MV-4-11 (cell line): ENCODE measurements around the gene RABL2A.
A peak's percentile ranks its signal among the peaks of the same experiment; 100 is the strongest.
"Not testable (repeated sequence)": the region's sequence is repeated elsewhere in the genome, so short reads cannot be mapped to it uniquely, and the experiment has no call there.

ENCODE experiments used
- DNase-seq: peaks from one replicate; lab custom pipeline; 2025; lab: John Stamatoyannopoulos, UW

Gene RABL2A

DNA sequence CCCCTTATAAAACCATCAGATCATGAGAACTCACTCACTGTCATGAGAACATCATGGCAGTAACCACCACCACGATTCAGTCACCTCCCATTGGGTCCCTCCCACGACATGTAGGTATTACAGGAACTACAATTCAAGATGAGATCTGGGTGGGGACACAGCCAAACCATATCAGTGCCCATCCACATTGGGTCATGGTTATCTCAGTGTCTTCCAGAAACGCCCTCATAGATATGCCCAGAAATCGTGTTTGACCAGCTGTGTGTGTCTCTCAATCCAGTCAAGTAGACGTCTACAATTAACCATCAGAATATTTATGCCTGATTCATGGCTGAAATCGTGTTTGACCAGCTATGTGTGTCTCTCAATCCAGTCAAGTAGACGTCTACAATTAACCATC, 17.2 kb upstream of the RABL2A start:
- DNase-seq, result not testable (repeated sequence)

DNA sequence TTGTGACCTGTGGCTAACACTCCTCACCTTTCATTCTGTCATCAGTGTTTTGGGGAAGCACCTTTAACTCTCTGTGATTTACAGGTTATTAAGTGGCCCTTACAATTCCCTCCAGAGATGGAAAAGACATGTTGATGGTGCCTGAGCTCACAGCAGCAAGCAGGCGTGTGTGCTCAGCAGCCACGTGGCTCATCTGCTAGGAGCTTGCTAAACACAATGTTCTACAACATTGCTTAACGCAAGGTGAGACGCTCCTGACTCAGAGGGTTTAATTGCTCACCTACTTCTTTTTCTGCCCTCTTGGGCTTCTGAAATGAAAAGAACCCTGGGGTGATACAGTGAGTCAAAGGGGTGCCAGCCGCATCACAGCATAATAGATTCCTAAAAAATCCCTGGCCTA, 6.1 kb upstream of the RABL2A start:
- not testable (repeated sequence) for DNase-seq

DNA sequence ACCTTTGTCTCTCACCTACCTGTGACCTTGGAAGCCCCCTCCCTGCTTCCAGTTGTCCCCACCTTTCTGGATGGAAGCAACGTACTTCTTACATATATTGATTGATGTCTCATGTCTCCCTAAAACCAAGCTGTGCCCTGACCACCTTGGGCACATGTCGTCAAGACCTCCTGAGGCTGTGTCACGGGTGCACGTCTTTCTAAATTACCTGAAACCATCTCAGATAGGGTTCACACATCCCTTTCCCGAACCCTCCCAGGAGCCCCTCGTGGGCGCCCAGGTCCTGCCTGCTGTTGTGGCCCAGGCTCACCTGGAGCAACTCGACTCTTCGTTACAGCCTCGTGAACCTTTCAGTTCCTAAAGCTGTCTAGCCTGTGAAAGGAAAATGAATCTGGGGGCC, 1.2 kb upstream of the RABL2A start:
- DNase-seq, result not testable (repeated sequence)

DNA sequence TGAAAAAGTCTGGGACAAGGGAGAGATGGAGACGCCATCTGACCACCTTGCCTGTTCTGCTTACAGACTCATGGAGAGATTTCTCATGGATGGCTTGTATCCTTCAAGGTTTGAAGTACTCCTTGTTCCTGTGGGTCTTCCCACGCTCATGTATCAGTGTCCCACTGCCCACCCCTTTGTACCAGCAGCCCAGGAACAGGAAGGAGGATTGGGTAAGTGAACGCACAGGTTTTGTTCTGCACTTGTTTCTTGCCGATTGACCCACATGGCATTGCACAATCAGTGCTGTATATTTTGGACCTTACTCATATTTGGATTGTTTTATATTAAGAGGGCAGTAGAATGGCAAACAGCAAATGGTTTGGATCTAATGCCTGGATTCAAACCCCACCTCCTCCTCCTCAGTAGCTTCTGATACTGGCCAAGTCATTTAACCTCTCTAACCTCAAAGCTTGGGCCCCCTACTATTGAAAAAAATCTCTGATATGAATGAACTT, 5.8 kb downstream of the RABL2A start:
- not testable (repeated sequence) for DNase-seq

DNA sequence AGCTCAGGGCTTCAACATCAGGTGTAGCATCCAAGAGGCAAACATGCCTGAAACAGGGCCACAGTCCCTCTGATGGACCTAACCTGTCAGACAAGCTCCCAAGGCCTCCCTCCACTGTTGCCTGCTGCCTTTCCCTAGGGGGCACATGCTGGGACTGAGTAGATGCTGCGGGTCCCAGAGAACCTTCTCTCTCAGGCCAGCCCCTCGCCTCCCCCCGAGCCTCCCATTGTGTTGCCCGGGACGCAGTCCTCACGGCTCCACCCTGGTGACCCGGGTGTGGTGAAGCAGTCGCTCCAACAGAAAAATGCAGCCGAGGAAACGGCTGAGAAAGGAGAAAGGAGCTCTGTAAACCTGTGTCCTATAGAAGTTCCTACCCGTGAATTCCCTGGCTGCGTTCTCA, 8.3 kb downstream of the RABL2A start:
- not testable (repeated sequence) for DNase-seq

DNA sequence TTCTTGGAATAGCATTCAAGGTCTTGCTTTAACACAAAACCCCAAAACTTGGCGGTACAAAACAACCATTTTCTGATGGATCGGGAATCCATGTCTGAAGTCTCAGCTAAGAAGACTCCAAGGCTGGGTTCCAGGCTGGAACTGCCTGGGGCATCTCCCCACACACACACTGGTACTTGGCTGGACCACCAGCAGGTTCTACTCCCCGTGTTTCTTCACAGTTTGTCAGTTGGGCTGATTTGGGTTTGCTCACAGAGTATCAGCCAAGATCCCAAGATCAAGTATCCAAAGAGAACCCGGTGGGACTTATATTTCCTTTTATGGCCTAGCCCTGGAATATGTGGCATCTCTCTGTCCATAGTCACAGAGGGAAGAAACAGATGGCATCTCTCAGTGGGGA, 9.2 kb downstream of the RABL2A start:
- not testable (repeated sequence) for DNase-seq

DNA sequence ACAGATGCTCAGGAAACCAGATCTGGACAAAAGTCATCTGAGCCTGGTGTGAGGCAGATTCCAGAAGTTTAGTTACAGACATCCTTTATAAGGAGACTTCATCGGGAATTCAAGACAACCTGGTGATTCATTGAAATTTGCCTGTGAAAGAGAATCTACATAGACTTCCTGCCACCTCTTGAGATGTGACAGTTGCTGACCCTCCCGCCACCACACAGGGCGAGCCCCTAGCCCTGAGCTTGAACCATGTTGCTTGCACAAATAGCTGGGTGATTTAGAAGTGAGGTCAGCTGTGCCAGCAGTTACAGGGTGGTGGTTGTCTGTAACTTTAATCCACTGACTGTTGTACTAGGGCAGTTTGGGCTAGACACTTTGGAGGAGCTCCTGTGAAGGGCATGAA, 11.0 kb downstream of the RABL2A start:
- not testable (repeated sequence) for DNase-seq

DNA sequence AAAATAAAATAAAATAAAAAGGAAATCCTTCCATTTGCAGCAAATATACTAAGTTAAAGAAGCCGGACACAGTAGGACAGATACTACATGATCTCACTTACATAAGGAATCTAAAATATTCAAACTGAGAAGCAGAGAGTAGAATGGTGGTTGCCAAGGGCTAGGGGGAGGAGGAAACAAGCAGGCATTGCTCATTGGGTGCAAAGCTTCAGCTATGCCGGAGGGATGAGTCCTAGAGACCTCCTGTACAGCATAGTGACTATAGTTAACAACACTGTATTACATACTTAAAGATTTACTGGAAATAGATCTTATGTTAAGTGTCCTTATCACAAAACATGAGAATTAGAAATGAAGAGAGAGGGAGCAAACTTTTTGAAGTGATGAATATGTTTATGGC, 19.2 kb downstream of the RABL2A start:
- DNase-seq, result not testable (repeated sequence)

DNA sequence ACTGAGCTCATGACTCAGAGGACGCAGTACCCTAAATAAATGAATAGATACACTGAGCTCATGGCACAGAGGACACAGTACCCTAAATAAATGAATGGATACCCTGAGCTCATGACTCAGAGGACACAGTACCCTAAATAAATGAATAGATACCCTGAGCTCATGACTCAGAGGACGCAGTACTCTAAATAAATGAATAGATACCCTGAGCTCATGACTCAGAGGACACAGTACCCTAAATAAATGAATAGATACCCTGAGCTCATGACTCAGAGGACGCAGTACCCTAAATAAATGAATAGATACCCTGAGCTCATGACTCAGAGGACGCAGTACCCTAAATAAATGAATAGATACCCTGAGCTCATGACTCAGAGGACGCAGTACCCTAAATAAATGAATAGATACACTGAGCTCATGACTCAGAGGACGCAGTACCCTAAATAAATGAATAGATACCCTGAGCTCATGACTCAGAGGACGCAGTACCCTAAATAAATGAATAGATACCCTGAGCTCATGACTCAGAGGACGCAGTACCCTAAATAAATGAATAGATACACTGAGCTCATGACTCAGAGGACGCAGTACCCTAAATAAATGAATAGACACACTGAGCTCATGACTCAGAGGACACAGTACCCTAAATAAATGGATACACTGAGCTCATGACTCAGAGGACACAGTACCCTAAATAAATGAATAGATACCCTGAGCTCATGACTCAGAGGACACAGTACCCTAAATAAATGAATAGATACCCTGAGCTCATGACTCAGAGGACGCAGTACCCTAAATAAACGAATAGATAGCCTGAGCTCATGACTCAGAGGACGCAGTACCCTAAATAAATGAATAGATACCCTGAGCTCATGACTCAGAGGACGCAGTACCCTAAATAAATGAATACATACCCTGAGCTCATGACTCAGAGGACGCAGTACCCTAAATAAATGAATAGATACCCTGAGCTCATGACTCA, 24.1 kb downstream of the RABL2A start:
- DNase-seq, result not testable (repeated sequence)

DNA sequence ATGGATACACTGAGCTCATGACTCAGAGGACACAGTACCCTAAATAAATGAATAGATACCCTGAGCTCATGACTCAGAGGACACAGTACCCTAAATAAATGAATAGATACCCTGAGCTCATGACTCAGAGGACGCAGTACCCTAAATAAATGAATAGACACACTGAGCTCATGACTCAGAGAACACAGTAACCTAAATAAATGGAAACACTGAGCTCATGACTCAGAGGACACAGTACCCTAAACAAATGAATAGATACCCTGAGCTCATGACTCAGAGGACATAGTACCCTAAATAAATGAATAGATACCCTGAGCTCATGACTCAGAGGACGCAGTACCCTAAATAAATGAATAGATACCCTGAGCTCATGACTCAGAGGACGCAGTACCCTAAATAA, 25.5 kb downstream of the RABL2A start:
- not testable (repeated sequence) for DNase-seq

DNA sequence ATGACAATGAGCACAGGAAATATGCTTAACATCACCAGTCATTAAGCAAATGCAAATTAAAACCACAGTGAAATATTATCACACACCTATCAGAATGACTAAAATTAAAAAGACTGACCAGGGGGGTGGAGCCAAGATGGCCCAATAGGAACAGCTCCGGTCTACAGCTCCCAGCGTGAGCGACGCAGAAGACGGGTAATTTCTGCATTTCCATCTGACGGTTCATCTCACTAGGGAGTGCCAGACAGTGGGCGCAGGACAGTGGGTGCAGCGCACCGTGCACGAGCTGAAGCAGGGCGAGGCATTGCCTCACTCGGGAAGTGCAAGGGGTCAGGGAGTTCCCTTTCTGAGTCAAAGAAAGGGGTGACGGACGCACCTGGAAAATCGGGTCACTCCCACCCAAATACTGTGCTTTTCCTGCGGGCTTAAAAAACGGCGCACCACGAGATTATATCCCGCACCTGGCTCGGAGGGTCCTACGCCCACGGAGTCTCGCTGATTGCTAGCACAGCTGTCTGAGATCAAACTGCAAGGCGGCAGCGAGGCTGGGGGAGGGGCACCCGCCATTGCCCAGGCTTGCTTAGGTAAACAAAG, 29.1 kb downstream of the RABL2A start:
- DNase-seq, result not testable (repeated sequence)

DNA sequence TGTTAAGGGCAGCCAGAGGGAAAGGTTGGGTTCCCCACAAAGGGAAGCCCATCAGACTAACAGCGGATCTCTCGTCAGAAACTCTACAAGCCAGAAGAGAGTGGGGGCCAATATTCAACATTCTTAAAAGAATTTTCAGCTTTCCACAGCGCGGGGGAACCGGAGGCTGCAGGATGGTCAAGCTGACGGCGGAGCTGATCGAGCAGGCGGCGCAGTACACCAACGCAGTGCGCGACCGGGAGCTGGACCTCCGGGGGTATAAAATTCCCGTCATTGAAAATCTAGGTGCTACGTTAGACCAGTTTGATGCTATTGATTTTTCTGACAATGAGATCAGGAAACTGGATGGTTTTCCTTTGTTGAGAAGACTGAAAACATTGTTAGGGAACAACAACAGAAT, 30.7 kb downstream of the RABL2A start:
- DNase-seq, result not testable (repeated sequence)

DNA sequence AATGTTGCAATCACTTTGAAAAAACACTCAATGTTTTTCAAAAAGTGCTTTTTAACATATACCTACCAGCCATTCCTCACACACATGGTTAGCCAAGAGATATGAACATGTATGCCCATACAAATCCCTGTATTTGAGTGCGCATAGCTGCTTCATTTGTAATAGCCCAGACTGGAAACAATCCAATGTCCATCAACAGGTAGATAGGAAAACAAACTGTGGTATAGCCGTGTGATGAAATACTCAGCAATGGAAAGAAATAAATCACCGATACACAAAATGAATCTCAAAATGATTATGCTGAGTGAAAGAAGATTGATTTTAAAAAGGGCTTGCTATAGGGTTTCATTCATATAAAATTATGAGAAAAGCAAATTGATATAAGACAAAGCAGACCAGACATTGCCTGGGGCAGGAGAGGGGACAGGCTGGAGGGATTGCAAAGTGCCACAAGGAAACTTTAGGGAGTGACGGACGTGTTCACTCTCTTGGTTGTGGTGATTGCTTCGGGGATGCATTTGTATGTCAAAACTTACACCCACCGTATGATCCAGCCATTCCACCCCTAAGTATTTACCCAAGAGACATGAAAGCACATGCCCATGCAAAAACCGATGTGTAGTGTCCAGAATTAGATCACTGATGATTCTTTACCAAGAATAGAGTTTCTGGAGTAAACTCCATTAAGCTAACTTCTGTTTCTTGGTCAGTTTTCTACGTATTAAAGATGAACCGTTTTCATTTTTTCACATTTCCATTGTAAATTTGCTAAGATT, 36.4 kb downstream of the RABL2A start:
- not testable (repeated sequence) for DNase-seq

DNA sequence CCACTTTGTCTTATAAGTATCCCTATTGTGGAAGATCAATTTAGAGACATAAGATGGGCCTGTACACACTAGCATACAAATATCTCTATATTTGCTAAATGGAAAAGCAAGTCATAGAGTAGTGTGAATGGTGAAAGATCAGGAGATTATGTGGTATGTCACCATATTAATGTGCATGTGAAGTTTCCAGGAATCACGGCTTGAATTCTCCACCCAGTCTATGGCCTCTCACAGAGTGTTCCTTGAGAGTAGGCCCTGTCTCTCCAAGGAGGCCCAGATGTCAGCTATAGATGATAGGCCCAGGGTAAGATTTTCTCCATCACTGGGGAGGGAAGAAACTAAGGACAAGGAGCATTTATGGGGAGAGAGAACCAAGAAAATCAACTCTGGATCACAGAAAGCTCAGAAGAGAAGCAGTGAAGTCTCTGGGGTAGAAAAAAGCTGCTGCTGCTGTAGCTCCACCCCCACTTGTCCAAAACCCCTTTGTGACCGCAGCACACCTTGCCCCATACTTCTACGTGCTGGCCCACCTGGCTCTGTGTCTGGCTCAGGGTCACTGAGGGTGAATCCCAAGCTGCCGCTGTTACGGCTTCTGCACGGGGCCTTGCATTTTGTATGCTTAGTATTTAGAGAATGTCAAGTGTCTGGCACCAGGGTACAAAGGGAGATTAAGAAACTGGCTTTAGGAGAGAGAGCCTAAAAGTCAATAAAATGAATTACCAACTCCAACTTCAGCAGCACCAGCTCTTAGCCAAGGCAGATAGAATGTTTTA, 37.9 kb downstream of the RABL2A start:
- not testable (repeated sequence) for DNase-seq

DNA sequence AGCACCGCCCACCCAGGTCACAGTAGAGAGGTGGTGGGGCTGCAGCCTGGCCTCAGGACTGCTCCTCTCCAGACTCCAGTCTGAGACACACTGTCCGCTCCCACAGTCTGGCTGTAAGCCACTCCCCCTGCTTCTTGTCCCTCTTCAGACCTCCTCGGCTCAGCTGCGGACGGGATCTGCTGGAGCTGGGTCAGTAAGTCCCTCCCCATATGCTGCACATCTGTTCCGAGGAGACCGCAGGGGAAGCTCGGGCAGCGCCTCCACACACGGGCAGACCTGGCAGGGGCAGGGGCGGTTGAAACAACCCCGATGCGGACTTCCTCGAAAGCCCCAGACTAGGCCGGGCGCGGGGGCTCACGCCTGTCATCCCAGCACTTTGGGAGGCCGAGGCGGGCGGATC, 41.9 kb downstream of the RABL2A start:
- not testable (repeated sequence) for DNase-seq

DNA sequence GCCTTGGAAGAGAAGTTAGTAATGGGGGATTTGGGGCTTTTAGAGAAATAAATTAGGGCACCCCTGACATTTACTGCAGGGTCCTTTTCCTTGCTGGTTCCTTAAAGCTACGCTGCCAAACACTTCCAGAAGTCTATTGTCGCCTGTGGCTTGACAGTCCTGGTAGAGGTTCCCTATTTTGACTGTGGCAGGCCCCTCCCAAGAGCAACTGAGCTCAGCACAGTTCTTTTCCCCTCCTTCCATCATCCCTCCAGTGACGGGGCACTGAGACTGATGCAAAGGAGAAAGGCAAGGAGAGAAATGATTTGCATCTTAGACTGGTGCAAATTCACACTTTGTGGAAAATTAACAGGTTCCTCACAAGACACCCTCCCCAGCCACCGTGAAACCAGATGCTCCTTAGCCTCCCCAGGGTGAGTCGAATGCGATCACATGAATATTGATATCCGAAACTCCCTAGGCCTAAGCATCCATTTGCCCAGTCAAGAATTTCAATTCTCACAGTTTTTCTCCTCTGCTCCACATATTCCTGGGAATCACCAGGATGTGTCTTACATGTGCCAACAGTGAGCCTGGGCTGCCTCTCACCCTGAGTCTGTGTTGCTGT, 45.4 kb downstream of the RABL2A start:
- DNase-seq, result peak; percentile 57

DNA sequence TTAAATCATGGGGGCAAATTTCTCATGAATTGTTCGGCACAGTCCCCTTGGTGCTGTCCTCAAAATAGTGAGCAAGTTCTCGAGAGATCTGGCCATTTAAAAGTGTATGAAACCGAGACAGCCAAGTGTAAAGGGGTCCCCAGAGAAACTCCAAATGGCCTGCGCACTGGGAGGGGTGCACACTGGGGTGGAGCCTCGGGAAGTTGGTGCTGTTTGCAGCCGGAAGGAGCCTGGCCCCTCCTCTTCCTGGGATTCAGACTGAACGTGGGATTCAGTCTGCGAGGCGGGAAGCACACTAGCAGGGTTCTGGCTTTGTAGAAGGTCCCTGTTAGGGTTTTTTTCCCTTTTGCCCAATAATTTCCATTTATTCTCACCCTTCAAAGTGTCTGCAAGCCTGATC, 48.8 kb downstream of the RABL2A start:
- no peak for DNase-seq

DNA sequence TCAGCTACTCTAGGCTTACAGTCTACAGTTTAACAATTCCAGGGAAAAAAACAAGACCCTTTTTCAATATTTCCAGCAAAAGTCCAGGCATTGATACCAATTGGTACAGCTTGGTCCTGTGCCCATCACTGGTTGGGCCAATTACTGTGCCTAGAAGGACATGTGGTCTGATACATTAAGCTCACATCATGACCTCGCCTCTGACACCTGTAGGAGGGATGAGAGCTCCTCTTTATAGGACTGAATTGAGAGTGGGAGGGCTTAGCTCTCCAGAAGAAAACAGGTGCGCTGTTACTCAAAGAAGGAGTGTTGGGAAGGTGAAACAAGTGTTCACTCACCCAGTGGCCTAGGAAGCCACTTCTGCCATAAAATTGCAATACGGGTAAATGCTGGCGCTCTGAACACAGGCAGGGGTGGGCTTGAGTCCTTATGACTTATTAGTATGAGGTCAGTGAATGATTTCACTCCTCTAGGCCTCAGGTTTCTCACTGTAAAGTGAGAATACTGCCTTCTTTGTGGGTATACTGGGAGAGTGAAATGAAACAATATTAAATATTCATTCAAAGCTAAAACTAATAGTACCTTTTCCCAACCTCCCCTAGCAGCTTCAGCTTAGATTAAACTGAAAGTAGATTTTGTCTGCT, 49.7 kb downstream of the RABL2A start:
- DNase-seq, result no peak

DNA sequence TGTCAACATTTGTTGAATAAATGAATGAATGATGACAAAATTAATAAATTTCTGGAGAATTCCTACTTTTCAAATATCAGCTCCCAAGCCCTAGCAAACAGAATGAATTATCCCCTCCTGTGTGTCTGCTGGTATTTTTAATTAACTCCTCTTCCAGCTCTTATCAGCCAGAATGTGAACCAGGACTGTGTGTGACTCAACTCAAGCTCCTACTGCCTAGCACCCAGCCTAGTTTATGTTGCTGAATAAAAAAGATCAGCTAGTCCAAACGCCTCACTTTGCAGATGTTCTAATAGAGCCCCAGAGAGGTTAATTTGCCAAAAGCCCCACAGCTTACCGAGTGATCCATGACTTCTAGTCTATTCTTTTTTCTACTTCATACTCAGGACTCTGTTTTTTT, 50.3 kb downstream of the RABL2A start:
- DNase-seq, result no peak

DNA sequence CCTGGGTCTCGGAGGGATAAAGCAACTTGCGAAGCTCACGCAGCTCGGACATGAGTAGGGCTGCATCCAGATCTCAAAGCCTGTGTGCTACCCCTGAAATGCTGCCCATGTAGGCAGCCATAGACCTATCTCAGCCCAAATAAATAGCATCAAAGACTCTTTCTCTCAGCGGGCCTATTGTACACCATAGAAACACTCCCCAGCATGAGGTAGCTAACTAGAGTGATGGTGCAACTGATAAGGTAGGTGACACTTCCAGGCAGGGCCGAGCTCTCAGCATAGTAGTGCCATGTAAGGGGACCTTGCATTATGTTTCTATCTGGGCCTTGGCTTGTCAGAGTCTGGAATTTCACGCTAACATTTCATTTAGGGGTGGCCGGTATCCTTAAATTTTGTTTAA, 52.4 kb downstream of the RABL2A start:
- no peak for DNase-seq

DNA sequence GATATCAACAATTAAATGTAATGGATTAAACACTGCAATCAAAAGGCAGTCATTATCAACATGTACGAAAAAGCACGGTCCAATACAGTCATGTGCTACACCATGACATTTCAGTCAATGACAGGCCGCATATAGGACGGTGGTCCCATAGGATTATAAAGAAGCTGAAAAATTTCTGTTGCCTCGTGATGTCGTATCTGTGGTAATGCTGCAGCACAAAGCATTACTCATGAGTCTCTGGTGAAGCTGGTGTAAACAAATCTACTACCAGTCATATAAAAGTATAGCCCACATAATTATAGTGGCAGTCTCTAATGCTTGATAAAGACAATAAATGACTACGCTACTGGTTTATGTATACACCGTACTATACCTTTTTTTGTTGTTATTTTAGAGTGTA, 58.4 kb downstream of the RABL2A start:
- DNase-seq, result no peak
